Liver (tissue), 9 donors: ENCODE measurements around the gene TNS3. TPM values are rescaled to one million over a fixed set of nuclear protein-coding genes. Genes with fewer than 3 reads are reported as not detected.

Experiments used
- DNase-seq: peaks from one replicate; pipeline ENCODE4 v3.0.0-alpha.2; 2017; ENCODE audit warnings: low spot score
- H3K27ac ChIP-seq, 2 donors: one replicate each; pipeline ENCODE4 v1.7.0; 2013; ENCODE audit warnings: inconsistent platforms in 2 of 2, low read length in 2 of 2, control low read depth in 1 of 2, low read depth in 1 of 2, mild to moderate bottlenecking in 1 of 2
- H3K27me3 ChIP-seq, 4 donors: one replicate each; pipeline versions ENCODE4 v1.6.1 to v1.7.0; 2013; ENCODE audit warnings: low read length in 3 of 4, inconsistent platforms in 1 of 4, mild to moderate bottlenecking in 1 of 4, moderate library complexity in 1 of 4; ENCODE audit not compliant: control insufficient read depth in 4 of 4, insufficient read depth in 4 of 4
- H3K36me3 ChIP-seq, 4 donors: one replicate each; pipeline versions ENCODE4 v1.6.1 to v1.7.0; 2013; ENCODE audit warnings: low read length in 3 of 4, mild to moderate bottlenecking in 3 of 4, low read depth in 1 of 4, moderate library complexity in 1 of 4; ENCODE audit not compliant: control insufficient read depth in 4 of 4, insufficient read depth in 3 of 4
- H3K4me1 ChIP-seq, 4 donors: one replicate each; pipeline versions ENCODE4 v1.6.1 to v1.7.0; 2013; ENCODE audit warnings: low read length in 3 of 4, mild to moderate bottlenecking in 3 of 4, moderate library complexity in 1 of 4; ENCODE audit not compliant: control insufficient read depth in 4 of 4, insufficient read depth in 4 of 4
- H3K4me3 ChIP-seq, 3 donors: one replicate each; pipeline versions ENCODE4 v1.6.1 to v1.7.0; 2013; ENCODE audit warnings: low read length in 3 of 3, control low read depth in 1 of 3, low read depth in 1 of 3, mild to moderate bottlenecking in 1 of 3
- H3K9ac ChIP-seq, 2 donors: one replicate each; pipeline ENCODE4 v1.7.0; 2013; ENCODE audit warnings: low read length in 2 of 2, mild to moderate bottlenecking in 2 of 2, moderate library complexity in 2 of 2, control low read depth in 1 of 2, low read depth in 1 of 2
- H3K9me3 ChIP-seq, 4 donors: one replicate each; pipeline versions ENCODE4 v1.6.1 to v1.7.0; 2013; ENCODE audit warnings: low read length in 3 of 4; ENCODE audit not compliant: control insufficient read depth in 4 of 4
- FOXA1 ChIP-seq: IDR thresholded peaks from 2 replicates; pipeline ENCODE4 v1.6.1; 2016; ENCODE audit warnings: antibody characterized with exemption
- FOXA2 ChIP-seq: IDR thresholded peaks from 2 replicates; pipeline ENCODE4 v1.6.1; 2016; ENCODE audit warnings: antibody characterized with exemption
- GABPA ChIP-seq, 2 donors: IDR thresholded peaks in 1 of 2; conservative IDR thresholded peaks in 1 of 2; 2 replicates each; pipeline ENCODE4 v1.6.1; 2016; ENCODE audit warnings: antibody characterized with exemption in 2 of 2, mild to moderate bottlenecking in 1 of 2, moderate library complexity in 1 of 2
- HNF4G ChIP-seq: IDR thresholded peaks from 2 replicates; pipeline ENCODE4 v1.6.1; 2016; ENCODE audit warnings: antibody characterized with exemption
- NR2F2 ChIP-seq: IDR thresholded peaks from 2 replicates; pipeline ENCODE4 v1.6.1; 2016; ENCODE audit warnings: antibody characterized with exemption
- RAD21 ChIP-seq, 2 donors: IDR thresholded peaks; 2 replicates each; pipeline ENCODE4 v1.6.1; 2016; ENCODE audit warnings: antibody characterized with exemption in 2 of 2, mild to moderate bottlenecking in 2 of 2
- SP1 ChIP-seq: IDR thresholded peaks from 2 replicates; pipeline ENCODE4 v1.6.1; 2018; ENCODE audit warnings: antibody characterized with exemption, mild to moderate bottlenecking
- TAF1 ChIP-seq: conservative IDR thresholded peaks from 2 replicates; pipeline ENCODE4 v1.6.1; 2016; ENCODE audit warnings: antibody characterized with exemption, mild to moderate bottlenecking
- WGBS: extraction: QIAGEN DNeasy Blood & Tissue Kit; methylation state at CpG from one replicate; pipeline ENCODE4 v1.1.7; 2013; 5-methylcytosine and 5-hydroxymethylcytosine counted together
- polyA plus RNA-seq, 2 donors: library from polyadenylated mRNA; stranded (reverse) in 1 of 2; unstranded in 1 of 2; fragments of 200-250 nt in 1 of 2; fragments of >200 nt in 1 of 2; fragmentation: Nextera tagmentation in 1 of 2; extraction: Ambion mirVana in 1 of 2; gene quantifications; one replicate each; pipeline versions ENCODE4 v1.2.1 to v1.2.3, GENCODE V29; 2013 to 2015
- total RNA-seq, 2 donors: library from RNA; depleted of rRNA; stranded (reverse); fragments of >200 nt; gene quantifications; one replicate each; pipeline ENCODE4 v1.2.3, GENCODE V29; 2014
- TF ChIP-seq, protein P1 (sequence below): IDR thresholded peaks from 2 replicates; pipeline ENCODE4 v1.6.1; 2016; ENCODE audit warnings: antibody characterized with exemption, mild to moderate bottlenecking
- TF ChIP-seq, protein P2 (sequence below): IDR thresholded peaks from 2 replicates; pipeline ENCODE4 v1.6.1; 2016; ENCODE audit warnings: antibody characterized with exemption
- donor health status: healthy.
- donor health status: healthy.
- donor health status: healthy.
- donor health status: healthy.
- donor health status: healthy.

TNS3 gene
- total and polyA plus RNA-seq, 4 donors: 16.8 to 100 (median 29.5) TPM

DNA sequence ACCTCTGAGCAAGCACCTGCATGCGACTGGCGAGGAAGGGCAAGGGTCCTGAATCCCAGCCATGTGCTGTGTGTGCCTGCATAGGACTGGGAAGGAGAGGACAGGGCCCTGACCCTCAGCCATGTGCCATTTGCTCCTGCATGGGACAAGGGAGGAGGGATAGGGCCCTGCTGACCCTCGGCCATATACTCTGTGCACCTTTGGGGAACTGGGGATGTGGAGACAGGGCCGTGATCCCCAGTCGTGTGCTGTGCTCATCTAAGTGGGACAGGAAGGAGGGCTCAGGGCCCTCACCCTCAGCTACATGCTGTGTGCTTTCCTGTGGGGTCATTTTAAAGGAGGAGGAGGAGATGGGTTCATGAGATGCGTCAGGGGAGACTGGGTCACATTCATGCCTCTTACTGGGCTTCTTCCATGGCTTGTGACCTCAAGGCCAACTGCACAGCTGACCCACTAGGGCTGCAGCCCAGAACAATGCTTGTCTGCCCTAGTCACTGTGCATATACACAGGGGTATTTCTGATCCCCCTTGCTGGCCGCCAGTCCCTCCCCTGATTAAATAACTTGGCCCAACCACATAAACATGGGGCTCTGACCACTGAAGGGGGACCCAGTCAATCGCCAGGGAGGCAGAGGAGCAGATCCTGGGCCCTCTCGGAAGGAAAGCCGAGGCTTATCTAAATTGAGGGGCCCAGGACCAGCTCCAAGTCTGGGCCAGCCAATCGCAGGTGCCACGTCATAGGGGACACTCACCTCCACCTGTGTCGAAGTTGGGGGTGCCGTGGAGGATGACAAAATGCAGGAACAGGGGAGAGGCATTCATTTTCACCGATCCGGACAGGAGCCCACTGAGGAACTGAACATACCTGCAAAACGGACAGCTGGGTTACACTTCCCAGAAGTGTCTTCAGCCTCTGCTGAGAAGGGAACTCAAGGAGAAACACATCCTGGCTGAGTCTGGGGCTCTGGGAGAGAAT lies 167.3 kb downstream of the TNS3 start:
- Histone ChIP-seq H3K4me3 (no peak overlapping the region), H3K9ac (no peak overlapping the region), H3K4me1 (peaks cover 0 to 38% (median 22%) of the 10 kb centered on the region in 4 donors), H3K36me3 (peaks cover 10 to 55% (median 37%) of the 10 kb centered on the region in 4 donors), H3K27ac (no peak overlapping the region), H3K27me3 (no peaks in the 10 kb centered on the region), H3K9me3 (no peaks in the 10 kb centered on the region)
- DNase-seq: peak; percentile 28
- TF ChIP-seq, protein P1, sequence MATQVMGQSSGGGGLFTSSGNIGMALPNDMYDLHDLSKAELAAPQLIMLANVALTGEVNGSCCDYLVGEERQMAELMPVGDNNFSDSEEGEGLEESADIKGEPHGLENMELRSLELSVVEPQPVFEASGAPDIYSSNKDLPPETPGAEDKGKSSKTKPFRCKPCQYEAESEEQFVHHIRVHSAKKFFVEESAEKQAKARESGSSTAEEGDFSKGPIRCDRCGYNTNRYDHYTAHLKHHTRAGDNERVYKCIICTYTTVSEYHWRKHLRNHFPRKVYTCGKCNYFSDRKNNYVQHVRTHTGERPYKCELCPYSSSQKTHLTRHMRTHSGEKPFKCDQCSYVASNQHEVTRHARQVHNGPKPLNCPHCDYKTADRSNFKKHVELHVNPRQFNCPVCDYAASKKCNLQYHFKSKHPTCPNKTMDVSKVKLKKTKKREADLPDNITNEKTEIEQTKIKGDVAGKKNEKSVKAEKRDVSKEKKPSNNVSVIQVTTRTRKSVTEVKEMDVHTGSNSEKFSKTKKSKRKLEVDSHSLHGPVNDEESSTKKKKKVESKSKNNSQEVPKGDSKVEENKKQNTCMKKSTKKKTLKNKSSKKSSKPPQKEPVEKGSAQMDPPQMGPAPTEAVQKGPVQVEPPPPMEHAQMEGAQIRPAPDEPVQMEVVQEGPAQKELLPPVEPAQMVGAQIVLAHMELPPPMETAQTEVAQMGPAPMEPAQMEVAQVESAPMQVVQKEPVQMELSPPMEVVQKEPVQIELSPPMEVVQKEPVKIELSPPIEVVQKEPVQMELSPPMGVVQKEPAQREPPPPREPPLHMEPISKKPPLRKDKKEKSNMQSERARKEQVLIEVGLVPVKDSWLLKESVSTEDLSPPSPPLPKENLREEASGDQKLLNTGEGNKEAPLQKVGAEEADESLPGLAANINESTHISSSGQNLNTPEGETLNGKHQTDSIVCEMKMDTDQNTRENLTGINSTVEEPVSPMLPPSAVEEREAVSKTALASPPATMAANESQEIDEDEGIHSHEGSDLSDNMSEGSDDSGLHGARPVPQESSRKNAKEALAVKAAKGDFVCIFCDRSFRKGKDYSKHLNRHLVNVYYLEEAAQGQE: no peak
- peak; percentile 59 for TF ChIP-seq NR2F2
- WGBS: 87% methylated on average over 17 of the region's 17 CpGs

DNA sequence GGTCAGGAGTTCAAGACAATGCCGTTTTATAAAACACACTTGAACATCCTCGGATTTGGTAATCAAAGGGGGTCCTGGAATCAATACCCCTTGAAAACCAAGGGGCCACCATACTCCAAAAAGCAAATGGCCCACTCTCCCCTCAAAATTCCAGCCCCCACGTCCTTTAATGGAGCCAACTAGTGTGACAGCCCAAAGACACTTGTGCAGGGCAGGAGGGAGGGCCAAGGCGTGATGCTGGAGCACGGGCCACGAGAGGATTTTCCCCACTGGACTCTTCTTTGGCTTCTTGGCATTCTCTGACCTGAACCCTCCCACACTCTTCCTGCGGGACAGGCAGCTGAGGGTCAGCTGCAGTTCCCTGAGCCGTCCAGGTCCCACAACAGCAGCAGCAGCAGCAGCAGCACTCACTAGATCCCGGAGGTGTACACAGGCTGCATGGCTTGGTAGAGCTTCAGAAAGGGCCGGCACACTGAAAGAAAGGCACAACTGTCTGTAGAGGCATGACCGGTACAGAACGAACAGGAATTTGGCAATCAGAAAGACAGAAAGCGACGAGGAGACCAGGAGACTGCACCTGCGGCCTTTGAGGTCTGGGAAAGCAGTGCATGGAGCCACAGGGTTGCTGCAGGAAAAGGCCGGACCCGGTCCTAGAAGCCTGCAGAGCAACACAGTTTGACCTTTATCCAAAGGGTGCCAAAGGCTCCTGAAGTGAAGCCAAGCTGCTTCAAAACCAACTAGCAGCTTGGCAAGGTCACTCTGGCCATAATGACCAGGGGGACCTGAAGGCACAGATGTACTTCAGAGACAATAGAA lies 168.2 kb downstream of the TNS3 start:
- Histone ChIP-seq H3K9me3 (no peaks in the 10 kb centered on the region), H3K9ac (no peak overlapping the region), H3K27ac (no peak overlapping the region), H3K36me3 (peaks cover 11 to 49% (median 35%) of the 10 kb centered on the region in 4 donors), H3K27me3 (no peaks in the 10 kb centered on the region), H3K4me3 (no peak overlapping the region), H3K4me1 (peaks cover 0 to 38% (median 22%) of the 10 kb centered on the region in 4 donors)
- 72% methylated on average over 17 of the region's 17 CpGs for WGBS
- peak; percentile 21 for DNase-seq
- no peak for TF ChIP-seq HNF4G
- no peak for TF ChIP-seq FOXA2
- TF ChIP-seq RAD21 (IDR thresholded peaks at IDR 0.05): peak in 1 of 2 donors; percentile 11
- TF ChIP-seq GABPA (IDR thresholded peaks at IDR 0.05 in 1 of 2, conservative IDR thresholded peaks at IDR 0.05 in 1 of 2): no peak
- TF ChIP-seq FOXA1: no peak
- no peak for TF ChIP-seq SP1

DNA sequence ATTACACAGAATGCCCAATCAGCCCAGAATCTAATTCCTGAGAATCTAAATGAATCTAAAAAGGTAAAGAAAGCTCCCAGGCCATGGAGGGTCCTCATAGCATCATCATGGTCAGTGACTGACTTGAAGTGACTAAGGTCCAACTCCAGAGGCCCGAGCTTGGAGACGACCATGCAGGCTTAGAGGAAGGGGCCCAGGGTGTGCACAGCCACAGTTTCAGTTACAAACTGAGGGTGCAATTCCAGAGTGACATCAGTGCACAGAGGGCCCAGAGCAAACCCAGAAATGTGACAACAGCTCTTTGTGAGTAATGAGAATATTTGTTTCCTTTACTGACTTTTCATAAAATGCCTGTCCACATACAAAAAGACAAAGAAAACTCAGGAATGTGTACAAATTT lies 170.0 kb downstream of the TNS3 start:
- no peak overlapping the region for H3K4me3 ChIP-seq
- H3K27me3 ChIP-seq: no peaks in the 10 kb centered on the region
- H3K9me3 ChIP-seq: no peaks in the 10 kb centered on the region
- H3K36me3 ChIP-seq: peaks cover 11 to 51% (median 37%) of the 10 kb centered on the region in 4 donors
- H3K9ac ChIP-seq: no peak overlapping the region
- peaks cover 5 to 42% (median 26%) of the 10 kb centered on the region in 4 donors for H3K4me1 ChIP-seq
- no peak overlapping the region for H3K27ac ChIP-seq
- TF ChIP-seq, protein P1: no peak
- no peak for TF ChIP-seq TAF1
- no peak for TF ChIP-seq SP1
- TF ChIP-seq, protein P2, sequence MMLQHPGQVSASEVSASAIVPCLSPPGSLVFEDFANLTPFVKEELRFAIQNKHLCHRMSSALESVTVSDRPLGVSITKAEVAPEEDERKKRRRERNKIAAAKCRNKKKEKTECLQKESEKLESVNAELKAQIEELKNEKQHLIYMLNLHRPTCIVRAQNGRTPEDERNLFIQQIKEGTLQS: no peak
- TF ChIP-seq FOXA2: no peak
- no peak for TF ChIP-seq GABPA (IDR thresholded peaks at IDR 0.05 in 1 of 2, conservative IDR thresholded peaks at IDR 0.05 in 1 of 2)
- TF ChIP-seq FOXA1: no peak
- no peak for DNase-seq
- WGBS: 90% methylated on average over 2 of the region's 2 CpGs
